Spleen (tissue), 7 donors: ENCODE measurements around the gene UXS1.

Experiments
- CTCF ChIP-seq, 11 experiments: fragments of 200-600 bp in 7 of 11; fragments of 450-650 bp in 4 of 11; sonication (generic) in 4 of 11; IDR thresholded peaks in 8 of 11; conservative IDR thresholded peaks in 3 of 11; 1 replicate in 7 of 11; 2 replicates in 4 of 11; pipeline versions ENCODE4 v1.4.0 to v1.8.0; 2016 to 2021; ENCODE audit warnings: antibody characterized with exemption in 11 of 11, inconsistent platforms in 4 of 11, mild to moderate bottlenecking in 1 of 11
- POLR2A ChIP-seq, 3 donors: fragments of 450-650 bp; IDR thresholded peaks; one replicate each; pipeline ENCODE4 v1.5.1; 2017; ENCODE audit warnings: antibody characterized with exemption in 3 of 3, mild to moderate bottlenecking in 1 of 3
- POLR2AphosphoS5 ChIP-seq, 3 donors: sonication (generic); formaldehyde crosslinking; IDR thresholded peaks; one replicate each; pipeline ENCODE4 v1.5.1; 2017; ENCODE audit warnings: antibody characterized with exemption in 3 of 3
- donor health status: DM: no; HTN: no; CAD: no; lungs with moderate emphysema.
- donor health status: DM: no; HTN: no; CAD: no.
- donor health status: DM: no; HTN: no; CAD: no.

DNA sequence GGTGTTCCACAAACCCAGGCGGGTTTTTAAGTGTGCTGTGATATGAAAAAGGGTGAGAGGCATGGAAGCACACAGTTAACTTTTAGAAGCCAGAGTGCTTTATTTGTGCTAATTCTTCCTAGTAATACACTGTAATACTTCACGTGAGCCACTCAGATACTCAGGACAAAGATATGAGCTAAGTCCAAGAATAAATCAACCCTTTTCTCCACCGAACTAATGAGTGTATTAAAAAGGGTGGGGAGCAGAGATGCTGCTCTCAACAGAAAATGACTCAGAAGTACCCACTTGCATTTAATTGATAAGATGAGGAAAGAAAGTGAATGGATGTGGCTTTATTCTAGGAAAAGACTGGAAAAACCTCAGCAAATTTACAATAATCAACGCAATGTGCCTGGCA lies 79.9 kb downstream of the UXS1 start:
- TF ChIP-seq CTCF (IDR thresholded peaks at IDR 0.05 in 8 of 11, conservative IDR thresholded peaks at IDR 0.05 in 3 of 11) (no peak), POLR2A (IDR thresholded peaks at IDR 0.05) (no peak), POLR2AphosphoS5 (IDR thresholded peaks at IDR 0.05) (no peak)
